Fibroblast of mammary gland (primary cell): ENCODE data around the gene EGFLAM.
A peak's percentile ranks its signal among the peaks of the same experiment; 100 is the strongest.

Experiments used
- DNase-seq: peaks from one replicate; pipeline ENCODE4 v3.0.0-alpha.2; 2010; ENCODE audit warnings: low read depth
- H3K4me3 ChIP-seq: 2 replicates; pipeline ENCODE4 v1.5.1; 2011; ENCODE audit warnings: low read depth, mild to moderate bottlenecking, low read length, moderate library complexity; ENCODE audit not compliant: control insufficient read depth
- CTCF ChIP-seq: conservative IDR thresholded peaks from 2 replicates; pipeline ENCODE4 v1.5.1; 2011; ENCODE audit warnings: low read depth, low read length, inconsistent platforms; ENCODE audit not compliant: control insufficient read depth, insufficient read depth

Gene EGFLAM

GRCh38 chr5:38364825-38365224, 106.5 kb downstream of the EGFLAM start:
- TF ChIP-seq CTCF, result no peak
- no peak for DNase-seq
- H3K4me3 ChIP-seq, result no peak overlapping the region

- no peak overlapping the region for H3K4me3 ChIP-seq
- no peak for DNase-seq
- TF ChIP-seq CTCF, result no peak
Observed at GRCh38 chr5:38367410-38367809, 109.1 kb downstream of the EGFLAM start.

GRCh38 chr5:38367966-38368365, 109.6 kb downstream of the EGFLAM start:
- no peak for DNase-seq
- no peak for TF ChIP-seq CTCF
- no peak overlapping the region for H3K4me3 ChIP-seq

- DNase-seq, result peak; percentile 8
- TF ChIP-seq CTCF, result no peak
- H3K4me3 ChIP-seq, result no peak overlapping the region
Observed at GRCh38 chr5:38369692-38370091, 111.3 kb downstream of the EGFLAM start.

GRCh38 chr5:38370358-38371100, 112.2 kb downstream of the EGFLAM start:
- TF ChIP-seq CTCF, result no peak
- no peak for DNase-seq
- no peak overlapping the region for H3K4me3 ChIP-seq

GRCh38 chr5:38371596-38371995, 113.2 kb downstream of the EGFLAM start:
- TF ChIP-seq CTCF, result no peak
- DNase-seq, result no peak
- no peak overlapping the region for H3K4me3 ChIP-seq
